ENCODE measurements around the gene WNT1.

The WNT1 gene

GRCh38 chr12:49030714-49031572 is 52.8 kb downstream of the WNT1 start:
- DNase-seq = no peak

GRCh38 chr12:49031573-49032161 is 53.5 kb downstream of the WNT1 start:
- no peak for DNase-seq
